CD14-positive monocyte (primary cell): ENCODE results near the gene SPDYE4. TPM values are rescaled to one million over a fixed set of nuclear protein-coding genes. Genes with fewer than 3 reads are reported as not detected.

Experiments
- DNase-seq, 3 donors: peaks; one replicate each; pipeline ENCODE4 v3.0.0-alpha.2; 2011 to 2022
- H2AFZ ChIP-seq: 2 replicates; pipeline ENCODE4 v1.6.0; 2012; ENCODE audit warnings: mild to moderate bottlenecking, low read depth, low read length, inconsistent platforms; ENCODE audit not compliant: insufficient read depth, poor library complexity, severe bottlenecking
- H3K27ac ChIP-seq, 2 donors: 1 replicate in 1 of 2; 2 replicates in 1 of 2; pipeline ENCODE4 v1.5.1; 2012 to 2013; ENCODE audit warnings: low read length in 2 of 2, control low read depth in 1 of 2, inconsistent platforms in 1 of 2, low read depth in 1 of 2, mild to moderate bottlenecking in 1 of 2
- H3K27me3 ChIP-seq, 2 donors: one replicate each; pipeline versions ENCODE4 v1.6.0 to v1.6.1; 2011 to 2013; ENCODE audit warnings: low read length in 2 of 2; ENCODE audit not compliant: control insufficient read depth in 2 of 2, insufficient read depth in 2 of 2
- H3K36me3 ChIP-seq, 2 donors: replicated peaks in 1 of 2; 1 replicate in 1 of 2; 2 replicates in 1 of 2; pipeline versions ENCODE4 v1.5.1 to v1.6.1; 2012 to 2013; ENCODE audit warnings: low read length in 2 of 2, control low read depth in 1 of 2, inconsistent platforms in 1 of 2, mild to moderate bottlenecking in 1 of 2; ENCODE audit not compliant: insufficient read depth in 2 of 2, control insufficient read depth in 1 of 2
- H3K4me1 ChIP-seq, 2 donors: 1 replicate in 1 of 2; 2 replicates in 1 of 2; pipeline versions ENCODE4 v1.5.1 to v1.6.1; 2012 to 2013; ENCODE audit warnings: low read length in 2 of 2, control low read depth in 1 of 2, inconsistent platforms in 1 of 2, mild to moderate bottlenecking in 1 of 2, moderate library complexity in 1 of 2; ENCODE audit not compliant: insufficient read depth in 2 of 2, control insufficient read depth in 1 of 2
- H3K4me2 ChIP-seq: replicated peaks from 2 replicates; pipeline ENCODE3; 2012; ENCODE audit warnings: low read length, moderate library complexity, mild to moderate bottlenecking; ENCODE audit not compliant: poor library complexity, severe bottlenecking; ENCODE audit errors: extremely low read depth
- H3K4me3 ChIP-seq, 3 experiments: fragments of 200-600 bp in 1 of 3; sonication (generic) in 1 of 3; replicated peaks in 1 of 3; 1 replicate in 2 of 3; 2 replicates in 1 of 3; pipeline ENCODE4 v1.5.1; 2011 to 2013; ENCODE audit warnings: low read length in 3 of 3, mild to moderate bottlenecking in 3 of 3, control low read depth in 2 of 3, low read depth in 2 of 3, inconsistent platforms in 1 of 3, moderate library complexity in 1 of 3
- H3K79me2 ChIP-seq: 2 replicates; pipeline ENCODE4 v1.6.0; 2012; ENCODE audit warnings: mild to moderate bottlenecking, control low read depth, inconsistent platforms, low read length, moderate library complexity; ENCODE audit not compliant: insufficient read depth
- H3K9ac ChIP-seq: 2 replicates; pipeline ENCODE4 v1.6.0; 2017; ENCODE audit warnings: low read length, mild to moderate bottlenecking; ENCODE audit not compliant: insufficient read depth, poor library complexity, severe bottlenecking
- H3K9me3 ChIP-seq, 2 donors: replicated peaks in 1 of 2; 1 replicate in 1 of 2; 2 replicates in 1 of 2; pipeline versions ENCODE4 v1.5.1 to v1.6.1; 2012 to 2013; ENCODE audit warnings: low read length in 2 of 2, control low read depth in 1 of 2; ENCODE audit not compliant: control insufficient read depth in 1 of 2, insufficient read depth in 1 of 2
- H4K20me1 ChIP-seq: 2 replicates; pipeline ENCODE4 v1.6.0; 2012; ENCODE audit warnings: mild to moderate bottlenecking, low read length, control low read depth, moderate library complexity; ENCODE audit not compliant: insufficient read depth
- H3K27ac Mint-ChIP-seq, 7 donors: one replicate each; pipeline ENCODE4 v1.8.0; 2020; ENCODE audit warnings: mild to moderate bottlenecking in 7 of 7, mixed read lengths in 7 of 7, moderate library complexity in 6 of 7, inconsistent platforms in 2 of 7
- H3K27me3 Mint-ChIP-seq, 3 donors: one replicate each; pipeline ENCODE4 v1.8.0; 2021 to 2022; ENCODE audit warnings: low read depth in 3 of 3, mild to moderate bottlenecking in 3 of 3, mixed read lengths in 3 of 3, moderate library complexity in 3 of 3, inconsistent platforms in 1 of 3
- H3K36me3 Mint-ChIP-seq, 2 donors: one replicate each; pipeline ENCODE4 v1.8.0; 2020; ENCODE audit warnings: mixed read lengths in 2 of 2, inconsistent platforms in 1 of 2, mild to moderate bottlenecking in 1 of 2
- H3K4me1 Mint-ChIP-seq: one replicate; pipeline ENCODE4 v1.8.0; 2020; ENCODE audit warnings: mild to moderate bottlenecking, mixed read lengths
- H3K4me3 Mint-ChIP-seq, 2 donors: one replicate each; pipeline ENCODE4 v1.8.0; 2020; ENCODE audit warnings: mild to moderate bottlenecking in 2 of 2, mixed read lengths in 2 of 2, moderate library complexity in 1 of 2
- H3K9me3 Mint-ChIP-seq, 7 donors: one replicate each; pipeline ENCODE4 v1.8.0; 2020 to 2022; ENCODE audit warnings: mixed read lengths in 7 of 7, mild to moderate bottlenecking in 6 of 7, moderate library complexity in 6 of 7, inconsistent platforms in 2 of 7
- CTCF ChIP-seq: fragments of 200-600 bp; IDR thresholded peaks from one replicate; pipeline ENCODE4 v1.8.0; 2022; ENCODE audit warnings: antibody characterized with exemption, mild to moderate bottlenecking
- WGBS: methylation state at CpG from one replicate; pipeline ENCODE4 v1.1.5; 2013; ENCODE audit warnings: missing lambda C conversion rate; ENCODE audit not compliant: insufficient coverage; 5-methylcytosine and 5-hydroxymethylcytosine counted together
- intact Hi-C, 2 donors: fragments of 100-400 bp; cut with micrococcal nuclease; formaldehyde crosslinking; loops; one replicate each; pipeline versions ENCODE4 v1.15.0 to v1.15.1; 2023
- polyA plus RNA-seq, 3 donors: library from polyadenylated mRNA; depleted of rRNA in 1 of 3; unstranded in 2 of 3; stranded (reverse) in 1 of 3; fragments of 300-500 nt in 2 of 3; fragments of >200 nt in 1 of 3; fragmentation: Illumina TruSeq in 2 of 3; gene quantifications; 1 replicate in 2 of 3; 2 replicates in 1 of 3; pipeline ENCODE4 v1.2.3, GENCODE V29; 2012 to 2021

SPDYE4 gene
- polyA plus RNA-seq, 3 donors: 0.09 TPM; not detected in 2

GRCh38 chr17:8789743-8790142 lies 31.4 kb upstream of the SPDYE4 start:
- Histone ChIP-seq H3K9me3 (peaks cover 0 to 6% of the 10 kb centered on the region in 2 donors), H3K27me3 (no peaks in the 10 kb centered on the region), H3K4me1 (peaks cover 37 to 52% of the 10 kb centered on the region in 2 donors), H3K36me3 (no peaks in the 10 kb centered on the region), H3K4me3 (no peak overlapping the region), H4K20me1 (no peaks in the 10 kb centered on the region), H2AFZ (no peak overlapping the region), H3K4me2 (no peak overlapping the region), H3K79me2 (no peaks in the 10 kb centered on the region), H3K9ac (no peak overlapping the region), H3K27ac (peak overlapping the region in 1 of 2 donors; percentile 1)
- Mint-ChIP-seq H3K4me3 (peak overlapping the region in 1 of 2 donors; percentile 38), H3K4me1 (peaks cover 44% of the 10 kb centered on the region), H3K27ac (peak overlapping the region in 4 of 7 donors; percentile 4 to 65 (median 37)), H3K9me3 (peaks cover 0 to 12% (median 7%) of the 10 kb centered on the region in 7 donors), H3K27me3 (peaks cover 0 to 4% (median 0%) of the 10 kb centered on the region in 3 donors), H3K36me3 (peaks cover 4 to 6% of the 10 kb centered on the region in 2 donors)
- DNase-seq: no peak
- WGBS: 46% methylated on average over 4 of the region's 10 CpGs
- intact Hi-C loops: loop anchor here in 1 of 2 donors (5.0 to 10.0 kb wide), 2 partner anchors 42 to 405 kb away; partner anchors contain the start of gene RPL26
- TF ChIP-seq CTCF: no peak

GRCh38 chr17:8788998-8789397 lies 30.7 kb upstream of the SPDYE4 start:
- Mint-ChIP-seq H3K27me3 (peaks cover 0 to 4% (median 0%) of the 10 kb centered on the region in 3 donors), H3K9me3 (peaks cover 0 to 12% (median 7%) of the 10 kb centered on the region in 7 donors), H3K27ac (no peak overlapping the region), H3K4me3 (no peak overlapping the region), H3K36me3 (peaks cover 4 to 6% of the 10 kb centered on the region in 2 donors), H3K4me1 (peaks cover 36% of the 10 kb centered on the region)
- H3K9me3 ChIP-seq: peaks cover 0 to 6% of the 10 kb centered on the region in 2 donors
- no CpG with 5 or more reads among the region's 2 CpGs for WGBS
- DNase-seq: no peak
- no peaks in the 10 kb centered on the region for H3K79me2 ChIP-seq
- H4K20me1 ChIP-seq: no peaks in the 10 kb centered on the region
- H3K9ac ChIP-seq: no peak overlapping the region
- no peak overlapping the region for H3K4me2 ChIP-seq
- intact Hi-C loops: loop anchor here in 1 of 2 donors (10.0 kb wide), 1 partner anchor 404 kb away; the partner anchor contains the start of gene RPL26
- H3K36me3 ChIP-seq: no peaks in the 10 kb centered on the region
- no peak for TF ChIP-seq CTCF
- no peak overlapping the region for H3K4me3 ChIP-seq
- no peaks in the 10 kb centered on the region for H3K27me3 ChIP-seq
- no peak overlapping the region for H2AFZ ChIP-seq
- H3K4me1 ChIP-seq: peaks cover 30 to 45% of the 10 kb centered on the region in 2 donors
- H3K27ac ChIP-seq: no peak overlapping the region
